ENCODE measurements around the gene AUTS2.

The AUTS2 gene

DNA sequence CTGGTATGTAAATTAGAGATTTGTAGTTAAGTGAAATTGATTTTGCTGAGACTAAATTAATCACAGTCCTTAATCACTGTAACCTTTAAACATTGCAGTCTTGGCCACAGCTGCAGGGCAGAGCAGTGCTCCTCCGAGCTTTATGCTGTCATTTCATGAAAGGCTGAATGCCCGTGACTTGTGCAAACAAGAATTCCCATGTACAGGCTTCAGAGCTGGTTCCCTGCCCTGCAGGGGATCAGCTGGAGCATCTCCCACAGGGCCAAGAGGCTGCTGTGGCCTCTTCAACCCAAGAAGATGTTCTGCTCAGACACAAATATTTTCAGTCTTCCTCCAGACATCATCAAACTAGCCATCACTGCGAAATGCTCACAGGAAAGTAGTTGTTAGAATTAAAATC is 419.1 kb downstream of the AUTS2 start:
- TF ChIP-seq, protein P1, sequence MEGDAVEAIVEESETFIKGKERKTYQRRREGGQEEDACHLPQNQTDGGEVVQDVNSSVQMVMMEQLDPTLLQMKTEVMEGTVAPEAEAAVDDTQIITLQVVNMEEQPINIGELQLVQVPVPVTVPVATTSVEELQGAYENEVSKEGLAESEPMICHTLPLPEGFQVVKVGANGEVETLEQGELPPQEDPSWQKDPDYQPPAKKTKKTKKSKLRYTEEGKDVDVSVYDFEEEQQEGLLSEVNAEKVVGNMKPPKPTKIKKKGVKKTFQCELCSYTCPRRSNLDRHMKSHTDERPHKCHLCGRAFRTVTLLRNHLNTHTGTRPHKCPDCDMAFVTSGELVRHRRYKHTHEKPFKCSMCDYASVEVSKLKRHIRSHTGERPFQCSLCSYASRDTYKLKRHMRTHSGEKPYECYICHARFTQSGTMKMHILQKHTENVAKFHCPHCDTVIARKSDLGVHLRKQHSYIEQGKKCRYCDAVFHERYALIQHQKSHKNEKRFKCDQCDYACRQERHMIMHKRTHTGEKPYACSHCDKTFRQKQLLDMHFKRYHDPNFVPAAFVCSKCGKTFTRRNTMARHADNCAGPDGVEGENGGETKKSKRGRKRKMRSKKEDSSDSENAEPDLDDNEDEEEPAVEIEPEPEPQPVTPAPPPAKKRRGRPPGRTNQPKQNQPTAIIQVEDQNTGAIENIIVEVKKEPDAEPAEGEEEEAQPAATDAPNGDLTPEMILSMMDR (IDR thresholded peaks at IDR 0.05), result no peak

DNA sequence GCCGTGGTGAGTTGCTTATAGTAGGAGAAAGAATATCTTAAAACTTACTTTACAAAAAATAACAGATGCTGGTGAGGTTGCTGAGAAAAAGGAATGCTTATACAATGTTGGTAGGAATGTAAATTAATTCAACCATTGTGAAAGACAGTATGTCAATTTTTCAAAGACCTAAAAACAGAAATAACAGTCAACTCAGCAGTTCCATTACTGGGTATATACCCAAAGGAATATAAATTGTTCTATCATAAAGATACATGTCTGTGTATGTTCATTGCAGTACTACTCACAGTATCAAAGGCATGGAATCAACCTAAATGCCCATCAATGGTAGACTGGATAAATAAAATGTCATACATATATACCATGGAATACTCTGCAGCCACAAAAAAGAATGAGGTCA is 420.4 kb downstream of the AUTS2 start:
- TF ChIP-seq, protein P1 (IDR thresholded peaks at IDR 0.05), result no peak

DNA sequence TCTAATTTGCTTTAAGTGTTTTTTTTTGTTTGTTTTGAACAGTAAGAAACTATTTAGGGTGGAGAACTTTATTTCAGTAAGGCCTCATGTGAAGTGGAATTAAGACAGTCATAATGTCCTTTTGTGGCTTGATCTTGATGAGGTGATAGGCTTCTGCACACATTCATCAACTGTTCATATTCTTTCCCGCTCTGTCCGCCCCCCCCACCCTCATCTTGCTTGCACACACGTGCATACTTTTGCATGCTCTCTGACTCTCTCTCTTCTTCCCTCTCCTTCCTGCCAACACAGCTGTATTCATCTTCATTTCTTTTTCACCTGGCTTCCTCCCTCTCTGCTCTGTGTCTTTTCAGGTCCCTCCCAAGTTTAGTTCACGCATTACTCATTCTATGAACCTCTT is 429.6 kb downstream of the AUTS2 start:
- TF ChIP-seq, protein P1 (IDR thresholded peaks at IDR 0.05), result no peak

DNA sequence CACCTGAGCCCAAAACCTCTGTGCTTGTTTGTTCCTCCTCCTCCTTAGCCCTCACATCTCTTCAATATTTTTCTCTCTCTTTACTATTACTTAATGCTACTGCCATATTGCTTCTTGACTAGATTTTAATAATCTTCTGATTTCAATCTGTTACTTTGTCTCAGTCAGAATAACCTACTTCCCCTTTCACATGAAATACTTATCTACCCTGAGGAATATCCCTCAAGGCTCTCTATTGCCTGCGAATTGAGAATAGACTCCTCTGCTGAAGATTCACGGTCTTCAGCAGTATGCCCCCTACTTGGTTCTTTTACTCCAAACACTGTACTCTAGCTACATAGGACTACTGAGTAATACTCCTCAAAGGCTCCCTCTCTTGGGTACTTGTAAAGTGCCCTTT is 430.3 kb downstream of the AUTS2 start:
- TF ChIP-seq, protein P1 (IDR thresholded peaks at IDR 0.05), result no peak

DNA sequence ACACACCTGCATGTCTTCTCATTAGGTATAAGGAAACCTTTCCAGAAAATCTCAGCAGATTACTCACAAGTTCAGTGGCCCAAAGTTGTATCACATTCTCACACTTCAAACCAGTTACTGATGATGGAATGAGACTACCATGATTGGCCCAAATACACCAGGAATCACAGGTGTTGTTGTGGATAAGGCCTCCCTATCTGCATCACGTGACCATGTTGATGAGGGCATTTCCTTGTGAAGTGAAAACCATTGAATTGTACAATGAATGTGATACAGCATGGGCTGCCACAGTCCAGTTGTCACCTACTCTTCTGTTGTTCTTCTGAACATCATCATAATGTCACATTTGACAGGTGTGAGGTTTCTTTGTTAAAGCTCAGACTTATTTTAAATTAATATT is 431.7 kb downstream of the AUTS2 start:
- TF ChIP-seq, protein P1 (IDR thresholded peaks at IDR 0.05), result no peak

DNA sequence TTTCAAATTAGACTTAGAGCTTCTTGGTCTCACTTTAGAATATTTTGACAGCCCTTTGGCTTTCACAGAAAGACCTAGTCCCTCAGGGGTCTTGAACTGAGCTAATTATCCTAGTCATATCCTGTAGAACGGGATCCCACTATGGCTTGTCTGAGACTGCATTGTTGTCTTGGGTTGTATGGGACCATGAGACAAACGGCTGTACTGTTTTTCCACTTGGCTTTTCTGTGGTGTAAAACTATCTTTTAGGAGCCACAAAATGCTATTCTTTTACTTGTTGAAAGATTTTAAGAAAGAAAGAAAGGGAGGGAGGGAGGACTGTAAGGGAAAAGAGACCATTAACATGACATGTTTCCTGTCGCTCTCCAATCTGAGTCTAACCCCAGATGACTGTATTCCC is 432.5 kb downstream of the AUTS2 start:
- TF ChIP-seq, protein P1 (IDR thresholded peaks at IDR 0.05), result no peak

DNA sequence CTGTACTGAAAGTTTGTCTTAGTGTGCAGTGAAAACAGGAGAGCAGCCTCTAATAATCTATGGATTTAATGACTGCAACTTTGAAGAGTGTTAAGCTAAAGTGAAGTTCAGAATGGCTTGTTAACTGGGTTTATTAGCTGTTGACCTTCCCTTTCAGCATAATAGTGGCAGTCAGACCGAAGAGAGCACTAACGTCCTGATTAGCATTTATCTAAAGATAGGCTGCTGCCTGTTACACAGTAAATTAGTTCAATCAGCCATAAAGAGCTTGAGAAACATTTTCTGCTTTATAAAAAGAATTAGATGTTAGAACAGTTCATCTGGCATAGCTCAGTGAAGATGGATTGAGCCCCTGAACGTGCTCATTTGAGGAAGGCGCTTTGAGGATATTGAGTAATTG is 433.0 kb downstream of the AUTS2 start:
- TF ChIP-seq, protein P1 (IDR thresholded peaks at IDR 0.05), result no peak

DNA sequence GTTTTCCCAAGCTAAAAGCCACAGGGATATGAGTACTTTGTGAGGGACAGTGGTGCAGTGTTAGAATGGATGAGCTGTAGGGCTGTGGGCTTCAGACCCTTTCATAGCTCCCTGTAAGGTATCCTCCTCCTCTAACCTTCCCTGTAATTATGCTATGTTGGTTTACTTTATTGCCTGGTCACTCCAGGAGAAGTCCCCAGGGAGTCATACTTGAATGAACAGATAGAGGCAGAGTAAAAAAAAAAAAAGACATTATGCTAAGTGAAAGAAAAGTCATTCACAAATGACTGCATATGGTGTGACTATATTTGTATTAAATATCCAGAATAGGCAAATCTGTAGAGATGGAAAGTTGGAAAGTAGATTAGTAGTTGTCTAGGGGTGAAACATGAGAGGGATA is 434.4 kb downstream of the AUTS2 start:
- TF ChIP-seq, protein P1 (IDR thresholded peaks at IDR 0.05), result no peak

Data from LNCAP (cell line).